GM23248 (cell line): ENCODE measurements around the gene FAM227B.

Experiments
- EZH2 ChIP-seq: fragments of 200-600 bp; sonication (generic); IDR thresholded peaks from 2 replicates; pipeline ENCODE4 v1.6.1; 2018; ENCODE audit warnings: antibody characterized with exemption, mild to moderate bottlenecking; ENCODE audit not compliant: insufficient read depth, poor library complexity, severe bottlenecking
- EZH2phosphoT487 ChIP-seq: fragments of 200-600 bp; sonication (generic); IDR thresholded peaks from 2 replicates; pipeline ENCODE4 v1.6.1; 2018; ENCODE audit warnings: antibody characterized with exemption, moderate library complexity, mild to moderate bottlenecking, low read depth; ENCODE audit not compliant: insufficient read depth

- TF ChIP-seq EZH2: no peak
- no peak for TF ChIP-seq EZH2phosphoT487
Measured at GRCh38 chr15:49621401-49621811, 788 bp upstream of the FAM227B start.
